A673 (cell line): ENCODE data around the gene CHD5.

ENCODE experiments used
- EZH2 ChIP-seq: fragments of 200-600 bp; sonication (generic); IDR thresholded peaks from 2 replicates; pipeline ENCODE4 v1.6.1; 2017; ENCODE audit warnings: borderline replicate concordance, low read depth, mild to moderate bottlenecking, mixed read lengths, antibody characterized with exemption, low read length; ENCODE audit not compliant: poor library complexity, severe bottlenecking
- TF ChIP-seq, protein P1 (sequence below): fragments of 300-800, 200-600 bp; sonication (generic); conservative IDR thresholded peaks from 2 replicates; pipeline ENCODE4 v1.5.1; 2017; ENCODE audit warnings: low read depth, mild to moderate bottlenecking, antibody characterized with exemption, low read length, moderate library complexity, mixed read lengths

DNA sequence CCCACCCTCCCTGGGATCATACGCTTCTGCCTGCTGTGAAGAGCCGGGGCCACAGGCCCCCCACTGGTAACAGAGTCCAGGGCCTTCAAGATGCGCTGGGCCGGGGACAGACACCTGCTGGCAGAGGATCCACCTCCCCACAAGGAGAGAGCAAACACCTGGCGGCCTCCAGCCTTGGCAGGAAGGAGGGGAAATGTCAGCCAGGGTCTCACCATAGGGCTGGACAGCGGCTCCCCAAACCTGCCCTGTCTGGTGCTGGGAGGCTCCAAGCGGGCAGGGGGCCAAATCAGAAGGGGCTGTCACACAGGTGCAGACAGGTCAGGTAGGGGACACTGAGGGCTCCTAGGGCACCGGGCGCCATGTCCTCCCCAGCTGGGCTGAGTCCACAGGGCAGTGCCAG lies 75.5 kb downstream of the CHD5 start:
- TF ChIP-seq, protein P1, sequence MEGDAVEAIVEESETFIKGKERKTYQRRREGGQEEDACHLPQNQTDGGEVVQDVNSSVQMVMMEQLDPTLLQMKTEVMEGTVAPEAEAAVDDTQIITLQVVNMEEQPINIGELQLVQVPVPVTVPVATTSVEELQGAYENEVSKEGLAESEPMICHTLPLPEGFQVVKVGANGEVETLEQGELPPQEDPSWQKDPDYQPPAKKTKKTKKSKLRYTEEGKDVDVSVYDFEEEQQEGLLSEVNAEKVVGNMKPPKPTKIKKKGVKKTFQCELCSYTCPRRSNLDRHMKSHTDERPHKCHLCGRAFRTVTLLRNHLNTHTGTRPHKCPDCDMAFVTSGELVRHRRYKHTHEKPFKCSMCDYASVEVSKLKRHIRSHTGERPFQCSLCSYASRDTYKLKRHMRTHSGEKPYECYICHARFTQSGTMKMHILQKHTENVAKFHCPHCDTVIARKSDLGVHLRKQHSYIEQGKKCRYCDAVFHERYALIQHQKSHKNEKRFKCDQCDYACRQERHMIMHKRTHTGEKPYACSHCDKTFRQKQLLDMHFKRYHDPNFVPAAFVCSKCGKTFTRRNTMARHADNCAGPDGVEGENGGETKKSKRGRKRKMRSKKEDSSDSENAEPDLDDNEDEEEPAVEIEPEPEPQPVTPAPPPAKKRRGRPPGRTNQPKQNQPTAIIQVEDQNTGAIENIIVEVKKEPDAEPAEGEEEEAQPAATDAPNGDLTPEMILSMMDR = no peak
- no peak for TF ChIP-seq EZH2
